ENCODE data around the gene EEPD1. TPM values are rescaled to one million over a fixed set of nuclear protein-coding genes. Genes with fewer than 3 reads are reported as not detected.
A peak's percentile ranks its signal among the peaks of the same experiment; 100 is the strongest.

The EEPD1 gene
- total RNA-seq, 1 donor from 2014 or later, result 19.3 TPM

- DNase-seq (ENCODE audit: low spot score) (no peak), ATAC-seq (peak; percentile 63)
- intact Hi-C loops (cut with DNase I), result no loop called here
Measured at GRCh38 chr7:36285276-36285675, 132.2 kb downstream of the EEPD1 start.

DNA sequence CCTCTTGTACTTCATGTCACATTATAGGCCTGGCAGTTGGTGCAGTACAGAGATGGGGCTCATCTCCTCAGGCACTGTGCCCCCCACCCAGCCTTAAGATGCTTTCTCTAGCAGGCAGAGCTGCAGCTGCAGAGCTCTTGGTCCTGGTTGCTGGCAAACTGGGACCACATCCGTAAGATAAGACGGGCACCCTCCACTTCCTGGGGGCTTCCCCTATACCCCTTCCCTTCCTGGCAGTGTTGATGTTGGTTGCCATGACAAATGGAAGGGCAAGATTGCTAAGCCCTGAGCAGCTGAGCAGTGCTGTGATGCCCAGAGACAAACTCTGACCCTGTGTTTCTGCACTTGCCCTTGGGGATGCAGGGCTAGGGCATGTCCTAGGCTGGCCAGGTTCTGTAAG is 133.2 kb downstream of the EEPD1 start:
- DNase-seq (ENCODE audit: low spot score) (no peak), ATAC-seq (no peak)
- intact Hi-C loops (cut with DNase I), result no loop called here

GRCh38 chr7:36286688-36287087 is 133.6 kb downstream of the EEPD1 start:
- intact Hi-C loops (cut with DNase I), result no loop called here
- no peak for ATAC-seq
- DNase-seq (ENCODE audit: low spot score), result no peak

DNA sequence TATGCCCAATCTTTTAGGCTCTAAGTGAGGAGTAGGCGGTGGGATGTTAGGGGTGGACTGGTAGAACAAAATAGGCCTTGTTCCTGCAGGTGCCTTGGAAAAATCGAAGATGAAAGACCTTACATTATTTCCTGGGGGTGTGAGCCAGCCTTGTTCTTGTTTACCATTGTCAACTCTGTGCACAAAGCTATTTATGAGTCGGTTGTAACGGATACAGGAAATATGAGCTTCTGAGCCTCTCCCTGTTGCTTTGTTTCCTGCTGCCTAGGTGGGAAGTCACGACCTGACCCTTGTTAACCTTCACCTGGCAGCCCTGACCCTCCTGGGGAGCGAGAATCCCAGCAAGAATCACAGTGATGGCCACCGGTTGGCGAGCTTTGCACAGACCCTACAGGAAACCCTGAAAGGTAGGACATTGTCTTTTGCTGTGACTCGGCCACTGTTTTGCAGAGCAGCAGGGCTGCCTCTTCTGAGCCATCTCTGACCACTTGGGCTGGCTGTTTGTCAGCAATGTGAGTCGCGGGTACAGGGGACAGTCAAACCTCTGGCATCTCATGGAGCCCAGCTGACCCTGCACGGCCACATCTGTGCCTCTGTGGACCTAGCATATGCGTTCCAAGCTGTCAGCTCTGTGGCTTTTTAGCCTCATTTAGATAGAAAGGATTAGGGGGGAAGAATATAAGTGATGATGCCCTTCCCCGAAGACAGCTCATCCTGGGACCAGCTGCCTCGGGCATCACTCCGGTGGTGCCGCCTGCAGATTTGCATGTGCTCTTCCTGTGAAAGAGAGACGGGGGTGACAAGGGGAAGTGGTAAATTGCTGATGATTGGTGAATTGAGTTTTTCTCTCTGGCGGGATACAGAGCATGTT is 134.6 kb downstream of the EEPD1 start:
- intact Hi-C loops (cut with DNase I), result no loop called here
- ATAC-seq (no peak), DNase-seq (ENCODE audit: low spot score) (no peak)

DNA sequence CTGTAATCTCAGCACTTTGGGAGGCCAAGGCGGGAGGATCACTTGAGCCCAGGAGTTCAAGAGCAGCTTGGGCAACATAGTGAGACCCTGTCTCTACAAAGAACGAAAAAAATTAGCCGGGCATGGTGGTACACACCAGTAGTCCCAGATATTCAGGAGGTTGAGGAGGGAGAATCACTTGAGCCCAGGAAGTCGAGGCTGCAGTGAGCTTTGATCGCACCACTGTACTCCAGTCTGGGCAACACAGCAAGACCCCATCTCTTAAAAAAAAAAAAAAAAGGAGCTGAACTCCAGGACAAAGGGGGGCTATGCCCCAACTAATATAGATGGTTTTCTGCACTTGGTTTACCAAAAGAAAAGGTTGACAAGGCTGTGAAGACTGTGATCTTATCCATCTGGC is 135.4 kb downstream of the EEPD1 start:
- no peak for ATAC-seq
- intact Hi-C loops (cut with DNase I), result no loop called here
- no peak for DNase-seq (ENCODE audit: low spot score)

DNA sequence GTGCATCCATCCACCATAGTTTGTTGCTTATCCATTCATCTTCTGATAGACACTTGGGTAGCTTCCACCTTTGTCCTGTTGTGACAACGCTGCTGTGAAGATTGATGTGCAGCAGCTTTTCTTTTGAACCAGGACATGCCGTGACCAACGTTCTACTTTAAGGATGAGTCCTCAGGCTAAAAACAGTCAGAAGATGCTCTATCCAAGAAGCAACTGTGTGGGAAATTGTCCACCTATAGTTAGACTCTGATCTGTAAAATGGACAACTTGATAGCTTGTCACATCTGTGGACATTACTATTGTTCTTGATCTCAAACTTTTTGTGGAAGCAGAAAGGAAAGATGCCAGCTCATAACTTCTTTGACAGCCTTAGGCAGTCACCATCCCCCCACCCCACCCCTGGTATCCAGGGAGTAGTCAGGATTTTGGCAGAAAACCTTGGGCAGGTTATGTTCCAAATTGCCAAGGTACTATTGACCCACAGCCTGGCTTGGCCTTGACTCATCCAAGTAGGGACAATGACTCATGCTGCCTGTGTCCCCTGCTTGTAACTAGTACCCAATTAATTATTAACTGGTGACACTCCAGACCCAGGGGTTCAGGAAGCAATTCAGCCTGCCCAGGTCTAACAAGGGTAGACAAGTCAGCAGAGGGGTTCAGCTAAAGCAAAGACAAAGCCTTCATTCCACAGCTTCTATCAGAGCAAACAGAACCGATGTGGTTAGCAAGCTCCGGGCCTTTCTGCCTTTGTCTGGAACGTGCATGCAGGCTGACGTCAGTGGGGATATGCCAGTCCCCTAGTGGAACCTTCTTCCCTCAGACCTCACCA is 137.0 kb downstream of the EEPD1 start:
- intact Hi-C loops (cut with DNase I), result loop anchor here (5.0 kb wide), 1 partner anchor 308 kb away; no protein-coding TSS in a partner anchor
- no peak for ATAC-seq
- no peak for DNase-seq (ENCODE audit: low spot score)

- ATAC-seq, result peak; percentile 95
- peak; percentile 92 for DNase-seq (ENCODE audit: low spot score)
- intact Hi-C loops (cut with DNase I), result loop anchor here (5.0 kb wide), 1 partner anchor 309 kb away; no protein-coding TSS in a partner anchor
Measured at GRCh38 chr7:36291387-36292316, 138.6 kb downstream of the EEPD1 start.

DNA sequence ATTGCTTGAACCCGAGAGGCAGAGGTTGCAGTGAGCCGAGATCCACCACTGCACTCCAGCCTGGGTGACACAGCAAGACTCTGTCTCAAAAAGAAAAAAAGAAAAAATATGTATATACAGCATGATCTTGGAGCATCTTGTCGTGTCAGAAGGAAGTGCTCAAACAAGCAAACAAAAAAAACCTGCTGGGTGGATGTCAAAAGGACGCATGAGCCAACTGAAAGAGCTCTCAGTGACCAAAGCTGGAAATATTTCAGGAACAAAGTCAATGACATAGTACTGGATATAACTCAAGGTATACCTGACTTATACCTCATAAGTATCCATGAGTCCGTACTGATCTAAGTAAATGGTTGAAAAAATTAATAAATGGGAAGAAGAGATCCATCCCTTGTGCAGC is 142.0 kb downstream of the EEPD1 start:
- ATAC-seq (no peak), DNase-seq (ENCODE audit: low spot score) (no peak)
- intact Hi-C loops (cut with DNase I), result no loop called here

DNA sequence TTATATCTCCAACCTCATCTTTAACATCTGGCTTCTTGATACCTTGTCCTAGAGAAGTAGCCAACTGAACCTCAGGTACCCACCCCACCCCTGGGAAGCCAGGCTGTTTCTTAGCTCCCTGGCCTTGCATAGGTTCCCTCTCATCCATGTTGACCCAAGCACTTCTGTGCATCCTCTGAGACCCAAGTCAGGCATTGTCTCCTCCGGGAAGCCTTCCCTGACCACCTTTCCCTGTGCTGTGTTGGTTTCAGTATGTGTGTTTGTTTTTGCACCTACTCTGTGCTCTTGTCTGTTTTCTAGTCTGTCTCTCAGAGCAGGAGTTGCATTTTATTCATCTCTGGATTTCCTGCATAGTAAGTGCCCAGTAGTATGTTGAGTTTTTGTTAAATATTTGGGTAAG is 143.2 kb downstream of the EEPD1 start:
- intact Hi-C loops (cut with DNase I), result no loop called here

DNA sequence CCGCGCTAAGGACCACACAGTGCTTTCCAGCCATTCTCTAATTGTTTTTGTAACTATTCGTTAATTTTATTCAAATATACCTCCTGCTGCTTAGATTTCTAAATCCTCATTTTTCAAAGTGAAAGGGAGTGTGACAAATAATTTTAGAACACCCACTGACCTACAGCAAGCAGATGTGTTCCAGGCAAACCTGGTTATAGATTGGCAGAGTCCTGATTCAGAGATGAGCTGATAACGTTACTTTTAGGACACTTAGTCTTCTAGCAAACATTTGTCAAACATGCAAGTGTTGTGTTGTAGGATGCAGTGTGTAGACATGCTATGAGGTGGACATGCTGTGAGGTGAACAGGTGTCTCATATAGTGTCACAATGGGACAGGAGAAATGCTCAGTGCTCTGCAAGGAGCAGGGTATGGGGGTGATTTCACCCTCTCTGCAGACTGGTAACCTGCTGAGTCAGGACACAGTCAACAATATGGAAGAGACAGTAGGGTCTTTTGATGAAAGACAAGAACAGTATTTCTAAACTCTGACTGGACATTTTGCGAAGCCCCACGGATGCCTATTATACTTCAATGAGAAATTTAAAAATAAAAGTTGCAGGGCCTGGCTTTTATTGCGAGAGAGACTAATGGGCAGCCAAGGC is 144.4 kb downstream of the EEPD1 start:
- ATAC-seq, result no peak
- intact Hi-C loops (cut with DNase I), result no loop called here
- no peak for DNase-seq (ENCODE audit: low spot score)

More for the DNA sequence above, 143.2 kb downstream of the EEPD1 start:
- no peak for ATAC-seq
- no peak for DNase-seq (ENCODE audit: low spot score)

DNA sequence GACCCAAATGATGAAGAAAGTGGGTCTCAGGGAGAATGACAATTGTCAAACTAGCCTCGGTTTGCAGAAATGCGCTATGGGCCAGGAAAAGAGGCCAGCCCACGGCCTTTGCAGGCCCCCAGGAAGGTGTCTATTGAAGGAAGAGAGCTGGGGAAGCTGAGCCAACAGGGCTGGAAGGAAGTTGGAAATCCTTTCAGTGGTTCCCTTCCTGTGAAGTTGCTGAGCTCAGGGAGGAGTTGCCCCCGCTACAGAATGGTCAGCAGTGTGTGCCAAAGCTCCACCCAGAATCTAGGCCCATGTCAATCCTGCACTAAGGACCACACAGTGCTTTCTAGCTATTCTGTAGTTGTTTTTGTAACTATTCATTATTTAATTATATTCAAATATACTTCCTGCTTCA is 145.1 kb downstream of the EEPD1 start:
- DNase-seq (ENCODE audit: low spot score) (no peak), ATAC-seq (no peak)
- intact Hi-C loops (cut with DNase I), result no loop called here

DNA sequence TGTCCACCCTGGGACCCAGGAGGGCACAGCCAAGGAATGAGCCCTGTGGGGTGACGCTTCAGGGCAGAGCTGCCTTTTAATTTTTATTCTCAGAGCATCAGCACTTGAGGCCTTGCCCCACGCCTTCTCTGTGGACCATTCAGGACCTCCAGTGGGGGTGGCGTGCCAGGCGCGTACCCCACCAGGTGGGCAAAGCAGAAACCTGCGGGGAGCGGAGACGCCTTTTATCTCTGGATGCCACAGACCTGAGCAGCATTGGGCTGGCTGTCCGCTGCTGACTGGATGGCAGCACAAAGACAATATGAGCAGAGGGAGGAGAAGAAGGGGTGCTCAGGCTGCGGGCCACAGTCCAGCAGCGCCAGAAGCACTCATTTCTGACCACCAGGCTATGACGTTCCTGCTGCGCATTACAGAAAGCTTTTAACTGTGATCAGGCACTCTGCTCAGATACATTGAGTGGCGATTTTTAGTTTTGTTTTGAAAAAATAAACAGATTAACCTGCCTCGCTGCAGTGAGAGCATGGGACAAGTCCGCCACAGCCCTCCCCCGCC is 146.2 kb downstream of the EEPD1 start:
- intact Hi-C loops (cut with DNase I), result no loop called here

DNA sequence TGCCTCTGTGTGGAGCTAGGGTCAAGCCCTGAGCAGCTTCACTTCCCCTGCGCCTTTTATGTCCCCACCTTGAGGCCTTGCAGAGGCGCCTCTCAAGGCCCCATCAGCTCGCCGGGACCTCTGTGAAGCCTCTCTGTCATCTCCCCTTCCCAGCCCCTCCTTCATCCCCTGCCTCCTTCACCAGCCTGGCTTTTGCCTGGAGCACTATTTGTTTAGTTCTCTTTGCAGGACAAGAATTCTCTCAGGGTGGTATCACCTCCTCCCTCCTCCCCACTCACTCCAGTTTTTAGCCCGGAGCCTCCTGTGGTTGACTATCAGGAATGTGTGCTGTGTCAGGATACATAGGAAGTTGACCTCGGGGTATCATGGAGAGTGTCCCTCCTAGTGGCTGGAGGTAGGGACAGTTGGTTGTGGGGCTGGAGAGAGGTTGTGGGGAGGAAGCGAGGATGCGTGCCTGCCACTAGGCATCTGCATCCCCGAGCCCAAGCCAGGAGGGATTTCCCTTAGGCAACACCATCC is 146.8 kb downstream of the EEPD1 start:
- intact Hi-C loops (cut with DNase I), result no loop called here

More for the DNA sequence above, 146.2 kb downstream of the EEPD1 start:
- DNase-seq (ENCODE audit: low spot score) (no peak), ATAC-seq (no peak)

GRCh38 chr7:36300696-36301350 is 147.8 kb downstream of the EEPD1 start:
- intact Hi-C loops (cut with DNase I), result no loop called here
- ATAC-seq, result no peak
- no peak for DNase-seq (ENCODE audit: low spot score)

More for the DNA sequence above, 146.8 kb downstream of the EEPD1 start:
- ATAC-seq (no peak), DNase-seq (ENCODE audit: low spot score) (no peak)

GRCh38 chr7:36301914-36302771 is 149.1 kb downstream of the EEPD1 start:
- no peak for ATAC-seq
- intact Hi-C loops (cut with DNase I), result no loop called here
- DNase-seq (ENCODE audit: low spot score), result peak; percentile 49

Data from sciatic nerve (tissue), 2 donors.